Measurements from ENCODE around the gene CAVIN4. TPM values are rescaled to one million over a fixed set of nuclear protein-coding genes. Genes with fewer than 3 reads are reported as not detected.

The CAVIN4 gene
- total and polyA plus RNA-seq, 9 of the 15 experiments (the other 6 are each of a cell fraction or from before 2014, with no cell fraction given), result 0.06 to 0.29 (median 0.18) TPM

Other genes with a start within 250 kb of the CAVIN4 start
- 39.8 and 42.0 TPM in 2 replicates for gene TEX10, start 225.1 kb upstream of the CAVIN4 start, total RNA-seq (2014; rRNA removed)
- gene TEX10, start 225.1 kb upstream of the CAVIN4 start, total RNA-seq (2014; rRNA removed; fragmentation: Illumina TruSeq; extraction: Trizol), result 50.1 and 58.1 TPM in 2 replicates
- gene TEX10, start 225.1 kb upstream of the CAVIN4 start, total RNA-seq (2015; rRNA removed; fragmentation: Illumina TruSeq; extraction: Trizol), result 47.1 and 49.2 TPM in 2 replicates
- 43.1 and 44.6 TPM in 2 replicates for gene TEX10, start 225.1 kb upstream of the CAVIN4 start, total RNA-seq (2021)
- gene TEX10, start 225.1 kb upstream of the CAVIN4 start, polyA plus RNA-seq (2011; rRNA removed), result 42.2 and 57.9 TPM in 2 replicates
- gene TEX10, start 225.1 kb upstream of the CAVIN4 start, polyA plus RNA-seq (2014; fragmentation: Illumina TruSeq; extraction: Trizol), result 43.9 and 47.9 TPM in 2 replicates
- gene TEX10, start 225.1 kb upstream of the CAVIN4 start, polyA plus RNA-seq (2014; fragmentation: Nextera tagmentation; extraction: Ambion mirVana), result 10 to 100 TPM; 27.8 to 60.0 TPM
- 32.9 and 38.9 TPM in 2 replicates for gene TEX10, start 225.1 kb upstream of the CAVIN4 start, polyA plus RNA-seq (2014; rRNA removed)
- 25.8 and 28.7 TPM in 2 replicates for gene MSANTD3, start 150.9 kb upstream of the CAVIN4 start, total RNA-seq (2014; rRNA removed)
- gene MSANTD3, start 150.9 kb upstream of the CAVIN4 start, total RNA-seq (2014; rRNA removed; fragmentation: Illumina TruSeq; extraction: Trizol), result 22.0 and 24.3 TPM in 2 replicates
- 24.0 and 24.6 TPM in 2 replicates for gene MSANTD3, start 150.9 kb upstream of the CAVIN4 start, total RNA-seq (2015; rRNA removed; fragmentation: Illumina TruSeq; extraction: Trizol)
- 22.1 and 22.3 TPM in 2 replicates for gene MSANTD3, start 150.9 kb upstream of the CAVIN4 start, total RNA-seq (2021)
- gene MSANTD3, start 150.9 kb upstream of the CAVIN4 start, polyA plus RNA-seq (2011; rRNA removed), result 12.4 and 16.0 TPM in 2 replicates
- gene MSANTD3, start 150.9 kb upstream of the CAVIN4 start, polyA plus RNA-seq (2014; fragmentation: Illumina TruSeq; extraction: Trizol), result 20.6 and 26.6 TPM in 2 replicates
- 1 to 10 TPM; 9.4 to 9.6 TPM for gene MSANTD3, start 150.9 kb upstream of the CAVIN4 start, polyA plus RNA-seq (2014; fragmentation: Nextera tagmentation; extraction: Ambion mirVana)
- gene MSANTD3, start 150.9 kb upstream of the CAVIN4 start, polyA plus RNA-seq (2014; rRNA removed), result 22.8 and 27.3 TPM in 2 replicates
- 0.49 and 0.59 TPM in 2 replicates for gene TMEFF1, start 104.9 kb upstream of the CAVIN4 start, total RNA-seq (2014; rRNA removed)
- 0.11 TPM in 1 of 2 replicates, not detected in the other for gene TMEFF1, start 104.9 kb upstream of the CAVIN4 start, total RNA-seq (2014; rRNA removed; fragmentation: Illumina TruSeq; extraction: Trizol)
- gene TMEFF1, start 104.9 kb upstream of the CAVIN4 start, total RNA-seq (2015; rRNA removed; fragmentation: Illumina TruSeq; extraction: Trizol), result 0.07 TPM in 1 of 2 replicates, not detected in the other
- gene TMEFF1, start 104.9 kb upstream of the CAVIN4 start, total RNA-seq (2021), result 0.83 and 1.1 TPM in 2 replicates
- 0.04 and 0.08 TPM in 2 replicates for gene TMEFF1, start 104.9 kb upstream of the CAVIN4 start, polyA plus RNA-seq (2011; rRNA removed)
- 0.30 and 0.40 TPM in 2 replicates for gene TMEFF1, start 104.9 kb upstream of the CAVIN4 start, polyA plus RNA-seq (2014; fragmentation: Illumina TruSeq; extraction: Trizol)
- gene TMEFF1, start 104.9 kb upstream of the CAVIN4 start, polyA plus RNA-seq (2014; fragmentation: Nextera tagmentation; extraction: Ambion mirVana), result not detected
- 0.11 and 0.28 TPM in 2 replicates for gene TMEFF1, start 104.9 kb upstream of the CAVIN4 start, polyA plus RNA-seq (2014; rRNA removed)